Loucy (cell line): ENCODE results near the gene DMRTB1.

Experiments
- H2AFZ ChIP-seq: fragments of 200-600 bp; sonication (generic); 2 replicates; pipeline ENCODE4 v1.6.0; 2016; ENCODE audit warnings: antibody characterized with exemption, mild to moderate bottlenecking, low read length, moderate library complexity
- H3F3A ChIP-seq: fragments of 200-600 bp; 2 replicates; pipeline ENCODE4 v1.6.0; 2016; ENCODE audit warnings: antibody characterized with exemption, low read depth, mild to moderate bottlenecking
- H3K27me3 ChIP-seq: fragments of 200-600 bp; sonication (generic); 2 replicates; pipeline ENCODE4 v1.6.1; 2014; ENCODE audit warnings: low read length, mild to moderate bottlenecking; ENCODE audit not compliant: insufficient read depth, poor library complexity, severe bottlenecking
- H3K36me3 ChIP-seq: fragments of 200-600 bp; sonication (generic); 2 replicates; pipeline ENCODE4 v1.6.1; 2016; ENCODE audit warnings: low read length; ENCODE audit not compliant: insufficient read depth
- H3K4me1 ChIP-seq: fragments of 200-600 bp; sonication (generic); 2 replicates; pipeline ENCODE4 v1.5.1; 2014; ENCODE audit warnings: low read length, mild to moderate bottlenecking; ENCODE audit not compliant: insufficient read depth, poor library complexity, severe bottlenecking
- H3K4me2 ChIP-seq: fragments of 200-600 bp; sonication (generic); 2 replicates; pipeline ENCODE4 v1.6.0; 2014; ENCODE audit warnings: antibody characterized with exemption, low read length, low read depth, mild to moderate bottlenecking; ENCODE audit not compliant: poor library complexity, severe bottlenecking
- H3K4me3 ChIP-seq: fragments of 200-600 bp; sonication (generic); 2 replicates; pipeline ENCODE4 v1.5.1; 2014; ENCODE audit warnings: low read length, mild to moderate bottlenecking, mixed read lengths; ENCODE audit not compliant: poor library complexity, severe bottlenecking
- H3K79me2 ChIP-seq: fragments of 200-600 bp; sonication (generic); 2 replicates; pipeline ENCODE4 v1.6.1; 2014; ENCODE audit warnings: low read length; ENCODE audit not compliant: insufficient read depth
- H3K9ac ChIP-seq: fragments of 200-600 bp; sonication (generic); 2 replicates; pipeline ENCODE4 v1.6.0; 2014; ENCODE audit warnings: mild to moderate bottlenecking, low read depth, low read length, moderate library complexity; ENCODE audit not compliant: poor library complexity, severe bottlenecking
- H3K9me2 ChIP-seq: fragments of 200-600 bp; sonication (generic); replicated peaks from 2 replicates; pipeline ENCODE4 v1.6.1; 2016; ENCODE audit warnings: low read depth, low read length, mixed read lengths
- H3K9me3 ChIP-seq: fragments of 200-600 bp; sonication (generic); 2 replicates; pipeline ENCODE4 v1.6.1; 2014; ENCODE audit warnings: mild to moderate bottlenecking, antibody characterized with exemption, low read length, low read depth; ENCODE audit not compliant: insufficient read depth
- H4K20me1 ChIP-seq: fragments of 200-600 bp; sonication (generic); 2 replicates; pipeline ENCODE4 v1.6.0; 2014; ENCODE audit warnings: antibody characterized with exemption, low read length, mild to moderate bottlenecking; ENCODE audit not compliant: insufficient read depth, poor library complexity, severe bottlenecking
- EZH2phosphoT487 ChIP-seq: fragments of 200-600 bp; IDR thresholded peaks from 2 replicates; pipeline ENCODE4 v1.6.1; 2018; ENCODE audit warnings: antibody characterized with exemption, mild to moderate bottlenecking, moderate library complexity, borderline replicate concordance
- TF ChIP-seq, protein P1 (sequence below): fragments of 200-600 bp; sonication (generic); conservative IDR thresholded peaks from 2 replicates; pipeline ENCODE4 v1.5.1; 2014; ENCODE audit warnings: mild to moderate bottlenecking, antibody characterized with exemption, low read length

Gene DMRTB1

GRCh38 chr1:53460211-53460634, 1.0 kb downstream of the DMRTB1 start:
- Histone ChIP-seq H3K27me3 (no peaks in the 10 kb centered on the region), H3K9me2 (no peaks in the 10 kb centered on the region), H2AFZ (no peak overlapping the region), H3K4me2 (no peak overlapping the region), H3F3A (no peaks in the 10 kb centered on the region), H3K4me1 (peaks cover 32% of the 10 kb centered on the region), H3K4me3 (no peak overlapping the region), H4K20me1 (no peaks in the 10 kb centered on the region), H3K9me3 (no peaks in the 10 kb centered on the region), H3K36me3 (no peaks in the 10 kb centered on the region), H3K9ac (no peak overlapping the region), H3K79me2 (no peaks in the 10 kb centered on the region)
- no peak for TF ChIP-seq EZH2phosphoT487
- TF ChIP-seq, protein P1, sequence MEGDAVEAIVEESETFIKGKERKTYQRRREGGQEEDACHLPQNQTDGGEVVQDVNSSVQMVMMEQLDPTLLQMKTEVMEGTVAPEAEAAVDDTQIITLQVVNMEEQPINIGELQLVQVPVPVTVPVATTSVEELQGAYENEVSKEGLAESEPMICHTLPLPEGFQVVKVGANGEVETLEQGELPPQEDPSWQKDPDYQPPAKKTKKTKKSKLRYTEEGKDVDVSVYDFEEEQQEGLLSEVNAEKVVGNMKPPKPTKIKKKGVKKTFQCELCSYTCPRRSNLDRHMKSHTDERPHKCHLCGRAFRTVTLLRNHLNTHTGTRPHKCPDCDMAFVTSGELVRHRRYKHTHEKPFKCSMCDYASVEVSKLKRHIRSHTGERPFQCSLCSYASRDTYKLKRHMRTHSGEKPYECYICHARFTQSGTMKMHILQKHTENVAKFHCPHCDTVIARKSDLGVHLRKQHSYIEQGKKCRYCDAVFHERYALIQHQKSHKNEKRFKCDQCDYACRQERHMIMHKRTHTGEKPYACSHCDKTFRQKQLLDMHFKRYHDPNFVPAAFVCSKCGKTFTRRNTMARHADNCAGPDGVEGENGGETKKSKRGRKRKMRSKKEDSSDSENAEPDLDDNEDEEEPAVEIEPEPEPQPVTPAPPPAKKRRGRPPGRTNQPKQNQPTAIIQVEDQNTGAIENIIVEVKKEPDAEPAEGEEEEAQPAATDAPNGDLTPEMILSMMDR, result no peak

- Histone ChIP-seq H3F3A (peaks cover 5% of the 10 kb centered on the region; the same call in 1 of the 2 replicates), H3K4me3 (no peak overlapping the region)
Observed at GRCh38 chr1:53460666-53461322, 1.6 kb downstream of the DMRTB1 start.

DNA sequence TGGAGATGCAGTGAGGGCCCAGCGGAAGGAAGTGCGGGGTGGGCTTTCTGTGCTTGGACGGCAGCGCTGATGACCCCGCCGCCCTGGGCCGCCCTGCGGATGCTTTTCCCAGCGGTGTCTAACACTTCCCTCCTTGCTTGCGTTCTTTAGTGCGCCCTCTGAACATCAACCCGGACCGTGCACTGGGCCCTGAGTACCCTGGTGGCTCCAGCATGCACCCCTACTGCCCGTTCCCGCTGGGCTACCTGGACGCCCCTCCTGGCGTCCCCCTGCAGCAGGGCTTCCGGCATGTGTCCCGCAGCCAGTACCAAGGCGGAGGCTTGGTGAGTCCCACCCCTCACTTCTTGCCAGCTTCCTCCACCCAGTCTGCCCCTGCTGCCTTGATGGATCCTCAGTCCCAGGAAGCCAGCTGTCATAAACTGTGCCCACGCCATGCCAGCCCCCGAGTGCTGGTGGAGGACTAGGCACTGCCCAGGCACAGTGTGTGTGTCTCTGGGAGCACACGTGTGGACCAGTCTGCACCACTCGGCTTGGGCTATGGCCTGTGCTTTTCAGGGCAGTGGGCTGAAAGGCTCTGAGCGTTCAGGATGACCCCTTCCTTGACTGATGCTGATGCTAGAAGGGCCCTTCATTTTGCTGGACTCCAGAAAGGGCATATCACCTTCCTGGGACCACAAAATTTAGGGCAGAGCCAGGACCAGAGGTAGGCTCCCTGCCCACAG, 2.3 kb downstream of the DMRTB1 start:
- H3K27me3 ChIP-seq, result no peaks in the 10 kb centered on the region
- TF ChIP-seq, protein P1, result no peak
- no peak for TF ChIP-seq EZH2phosphoT487
- peaks cover 7% of the 10 kb centered on the region; the same call in 1 of the 2 replicates for H3F3A ChIP-seq

More at GRCh38 chr1:53460666-53461322, 1.6 kb downstream of the DMRTB1 start:
- no peaks in the 10 kb centered on the region for H3K79me2 ChIP-seq
- no peak overlapping the region for H2AFZ ChIP-seq
- H3K36me3 ChIP-seq, result no peaks in the 10 kb centered on the region
- no peaks in the 10 kb centered on the region for H3K9me2 ChIP-seq
- H3K9ac ChIP-seq, result no peak overlapping the region
- no peak for TF ChIP-seq EZH2phosphoT487
- TF ChIP-seq, protein P1, result no peak
- no peak overlapping the region for H3K4me2 ChIP-seq
- no peaks in the 10 kb centered on the region for H4K20me1 ChIP-seq
- no peaks in the 10 kb centered on the region for H3K27me3 ChIP-seq
- peaks cover 32% of the 10 kb centered on the region for H3K4me1 ChIP-seq
- H3K9me3 ChIP-seq, result no peaks in the 10 kb centered on the region

More for the DNA sequence above, 2.3 kb downstream of the DMRTB1 start:
- H3K9ac ChIP-seq, result no peak overlapping the region
- no peaks in the 10 kb centered on the region for H3K79me2 ChIP-seq
- H3K9me3 ChIP-seq, result no peaks in the 10 kb centered on the region
- no peak overlapping the region for H2AFZ ChIP-seq
- H3K36me3 ChIP-seq, result no peaks in the 10 kb centered on the region
- H3K4me2 ChIP-seq, result no peak overlapping the region
- no peaks in the 10 kb centered on the region for H3K9me2 ChIP-seq
- no peaks in the 10 kb centered on the region for H4K20me1 ChIP-seq
- no peak overlapping the region for H3K4me3 ChIP-seq
- peaks cover 37% of the 10 kb centered on the region for H3K4me1 ChIP-seq
